Right hindlimb (tissue), 1 donor: ENCODE data around the gene ROMO1.
A peak's percentile ranks its signal among the peaks of the same experiment; 100 is the strongest.
"Not testable (repeated sequence)": the region's sequence is repeated elsewhere in the genome, so short reads cannot be mapped to it uniquely, and the experiment has no call there.

Experiments used
- DNase-seq: peaks from one replicate; pipeline ENCODE4 v3.0.0-alpha.2; 2018

The ROMO1 gene

GRCh38 chr20:35731862-35732643 is 32.8 kb downstream of the ROMO1 start:
- no peak for DNase-seq

- no peak for DNase-seq
These were observed 33.4 kb downstream of the ROMO1 start for GRCh38 chr20:35732644-35732982.

- DNase-seq, result no peak
These were observed 35.2 kb downstream of the ROMO1 start for GRCh38 chr20:35734374-35734773.

GRCh38 chr20:35734777-35735649 is 35.8 kb downstream of the ROMO1 start:
- DNase-seq, result no peak

- no peak for DNase-seq
These were observed 36.7 kb downstream of the ROMO1 start for GRCh38 chr20:35735826-35736470.

GRCh38 chr20:35737865-35738333 is 38.7 kb downstream of the ROMO1 start:
- DNase-seq, result no peak

- no peak for DNase-seq
These were observed 39.4 kb downstream of the ROMO1 start for GRCh38 chr20:35738410-35739179.

- no peak for DNase-seq
These were observed 40.3 kb downstream of the ROMO1 start for GRCh38 chr20:35739294-35740163.

GRCh38 chr20:35741892-35742740 is 42.9 kb downstream of the ROMO1 start, which contains the start of gene RBM39:
Gene RBM39 (minus strand): TSS chr20:35742260. CDS start chr20:35740874, 1,386 bp downstream.
- DNase-seq, result peak; percentile 100

- no peak for DNase-seq
These were observed 43.7 kb downstream of the ROMO1 start for GRCh38 chr20:35742741-35743523.

- DNase-seq, result no peak
These were observed 44.7 kb downstream of the ROMO1 start for GRCh38 chr20:35743693-35744491.

- DNase-seq, result not testable (repeated sequence)
These were observed 45.3 kb downstream of the ROMO1 start for GRCh38 chr20:35744492-35744841.
